GM21390 (cell line): ENCODE measurements around the gene PIK3C2G.

Experiments
- ATAC-seq: cut with Tn5 transposase; IDR thresholded peaks from one replicate; pipeline ENCODE4 v1.9.1; 2021; ENCODE audit not compliant: unreplicated experiment

PIK3C2G gene

GRCh38 chr12:18277196-18277595 lies 15.9 kb downstream of the PIK3C2G start:
- no peak for ATAC-seq

- ATAC-seq = no peak
These were observed 19.4 kb downstream of the PIK3C2G start for GRCh38 chr12:18280728-18281127.

DNA sequence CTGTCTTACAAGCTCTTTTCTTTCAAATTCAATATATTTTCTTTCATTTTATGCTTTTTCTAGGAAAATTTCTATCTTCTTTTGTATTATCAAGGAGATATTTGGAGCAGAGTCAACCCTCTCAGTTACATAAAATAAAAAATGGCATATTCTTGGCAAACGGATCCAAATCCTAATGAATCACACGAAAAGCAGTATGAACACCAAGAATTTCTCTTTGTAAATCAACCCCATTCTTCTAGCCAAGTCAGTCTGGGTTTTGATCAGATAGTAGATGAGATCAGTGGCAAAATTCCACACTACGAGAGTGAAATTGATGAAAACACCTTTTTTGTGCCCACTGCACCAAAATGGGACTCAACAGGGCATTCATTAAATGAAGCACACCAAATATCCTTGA lies 20.6 kb downstream of the PIK3C2G start:
- ATAC-seq = no peak

- ATAC-seq = no peak
These were observed 22.5 kb downstream of the PIK3C2G start for GRCh38 chr12:18283831-18284230.

DNA sequence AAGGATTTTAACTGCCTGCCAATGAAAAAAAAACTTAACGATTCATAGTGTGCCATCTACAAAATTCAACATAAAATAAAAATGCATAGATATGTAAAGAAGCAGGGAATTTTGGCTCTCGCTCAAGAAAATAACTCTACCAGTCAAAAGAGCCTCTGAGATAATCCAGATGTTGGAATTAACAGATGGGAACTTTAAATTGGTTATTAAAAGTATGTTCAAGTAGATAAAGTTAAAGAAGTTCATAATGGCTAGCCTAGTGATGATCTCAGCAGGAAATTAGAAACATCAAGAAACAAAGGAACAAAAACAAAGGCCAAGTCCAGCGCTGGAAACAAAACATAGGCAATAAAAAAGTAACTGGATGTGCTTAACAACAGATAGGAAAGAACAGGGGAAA lies 23.1 kb downstream of the PIK3C2G start:
- ATAC-seq = no peak

DNA sequence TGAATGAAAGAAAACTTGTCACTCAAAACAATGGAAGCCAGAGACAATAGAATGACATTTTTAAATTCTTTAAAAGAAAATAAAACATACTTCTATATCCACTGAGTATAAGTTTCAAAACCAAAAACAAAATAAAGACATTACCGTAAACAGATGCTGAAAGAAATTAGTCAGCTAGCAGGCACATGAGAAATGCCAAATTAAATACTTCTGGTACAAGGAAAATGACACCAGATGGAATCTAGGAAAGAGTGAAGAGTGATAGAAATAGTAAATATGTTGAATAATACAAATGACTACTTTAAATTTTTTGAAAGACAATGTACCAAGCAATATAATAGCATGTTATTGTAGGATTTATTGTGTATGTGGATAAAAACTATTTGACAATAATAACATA lies 23.8 kb downstream of the PIK3C2G start:
- no peak for ATAC-seq

GRCh38 chr12:18290386-18290785 lies 29.1 kb downstream of the PIK3C2G start:
- ATAC-seq = no peak

DNA sequence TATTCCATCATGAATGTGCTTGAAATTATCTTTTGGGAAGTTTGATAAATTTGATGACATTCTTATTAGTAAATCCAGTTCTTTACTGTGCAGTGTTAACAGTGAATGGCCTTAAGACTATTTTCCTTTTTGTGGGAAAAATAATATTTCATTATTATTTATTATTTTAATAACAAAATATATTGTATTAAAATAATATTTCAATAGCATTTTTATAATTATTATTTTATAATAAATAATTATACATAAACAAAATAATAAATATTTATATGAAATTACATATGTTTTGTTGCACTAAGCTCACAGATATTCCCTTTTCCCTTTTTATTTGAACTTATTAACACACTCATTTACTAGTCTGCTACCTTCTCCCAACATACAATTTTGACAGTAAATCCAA lies 33.6 kb downstream of the PIK3C2G start:
- no peak for ATAC-seq

- ATAC-seq = no peak
These were observed 35.0 kb downstream of the PIK3C2G start for GRCh38 chr12:18296201-18296908.

DNA sequence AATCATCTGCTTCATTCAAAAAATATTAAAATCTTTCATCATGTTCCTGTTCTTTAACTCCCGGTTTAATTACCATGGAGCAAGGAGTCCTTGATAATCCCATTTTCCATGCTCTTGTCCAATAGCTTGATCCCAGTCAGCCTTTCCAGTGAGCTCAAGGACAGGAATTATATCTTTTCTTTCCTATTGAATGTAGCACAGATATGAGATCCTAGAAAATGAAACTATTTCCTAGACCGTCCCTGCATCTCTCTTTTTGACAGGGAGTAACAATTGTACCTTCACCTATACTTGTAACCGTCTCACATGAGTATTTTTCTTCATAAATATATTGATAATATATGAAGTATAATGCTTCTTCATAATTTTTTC lies 35.6 kb downstream of the PIK3C2G start:
- no peak for ATAC-seq

DNA sequence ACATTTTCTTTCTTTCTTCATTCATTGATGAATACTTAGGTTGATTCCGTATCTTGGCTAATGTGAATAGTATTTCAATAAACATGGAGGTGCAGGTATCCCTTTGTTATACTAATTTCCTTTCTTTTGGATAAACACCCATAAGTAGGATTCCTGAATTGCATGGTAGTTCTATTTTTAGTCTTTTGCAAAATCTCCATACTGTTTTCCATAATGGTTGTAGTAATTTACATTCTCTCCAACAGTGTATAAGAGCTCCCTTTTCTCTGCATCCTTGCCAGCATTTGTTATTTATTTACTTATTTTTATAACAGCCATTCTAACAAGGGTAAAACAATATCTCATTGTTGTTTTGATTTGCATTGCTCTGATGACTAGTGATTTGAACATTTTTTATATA lies 36.6 kb downstream of the PIK3C2G start:
- no peak for ATAC-seq

DNA sequence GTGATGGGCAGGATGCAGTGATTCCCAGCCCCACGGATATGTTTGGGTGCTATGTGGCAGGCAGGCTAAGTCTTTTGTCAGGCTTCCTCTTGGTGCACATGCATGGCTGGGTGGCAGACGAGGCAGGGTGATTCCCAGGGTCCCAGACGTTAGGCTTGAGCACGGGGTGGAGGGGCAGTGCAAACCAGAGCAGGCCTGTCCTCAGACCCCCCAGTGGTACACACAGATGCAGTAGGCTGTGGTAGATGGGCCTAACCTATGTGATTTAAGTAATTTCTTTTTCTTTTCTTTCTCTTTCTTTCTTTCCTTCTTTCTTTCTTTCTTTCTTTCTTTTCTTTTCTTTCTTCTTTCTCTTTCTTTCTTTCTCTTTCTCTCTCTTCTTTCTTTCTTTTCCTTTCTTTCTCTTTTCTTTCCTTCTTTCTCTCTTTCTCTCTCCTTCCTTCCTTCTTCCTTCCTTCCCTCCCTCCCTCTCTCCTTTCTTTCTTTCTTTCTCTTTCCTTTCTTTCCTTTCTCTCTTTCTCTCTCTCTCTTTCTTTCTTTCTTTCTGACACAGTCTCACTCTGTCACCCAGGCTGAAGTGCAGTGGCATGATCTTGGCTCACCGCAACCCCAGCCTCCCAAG lies 41.6 kb downstream of the PIK3C2G start:
- no peak for ATAC-seq

- no peak for ATAC-seq
These were observed 43.3 kb downstream of the PIK3C2G start for GRCh38 chr12:18304609-18305008.

DNA sequence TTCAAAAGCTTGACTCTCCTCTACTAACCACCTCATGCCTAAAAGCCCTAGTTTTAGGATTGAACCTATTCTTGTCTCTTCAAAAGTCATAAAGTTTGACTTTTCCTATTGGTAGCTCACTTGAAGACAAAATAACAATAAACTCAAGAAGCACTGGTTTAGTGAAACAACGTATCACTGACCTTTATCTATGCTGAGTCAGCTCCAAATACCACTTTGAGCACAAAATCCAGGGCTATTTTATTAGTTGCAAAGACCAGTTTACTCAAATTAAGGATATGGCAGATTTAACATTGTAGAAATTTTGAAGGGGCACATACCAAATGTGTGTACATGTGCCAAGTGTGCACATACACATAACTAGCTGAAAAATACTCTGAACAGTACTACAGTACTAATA lies 45.0 kb downstream of the PIK3C2G start:
- no peak for ATAC-seq

GRCh38 chr12:18313306-18313705 lies 52.0 kb downstream of the PIK3C2G start:
- no peak for ATAC-seq

DNA sequence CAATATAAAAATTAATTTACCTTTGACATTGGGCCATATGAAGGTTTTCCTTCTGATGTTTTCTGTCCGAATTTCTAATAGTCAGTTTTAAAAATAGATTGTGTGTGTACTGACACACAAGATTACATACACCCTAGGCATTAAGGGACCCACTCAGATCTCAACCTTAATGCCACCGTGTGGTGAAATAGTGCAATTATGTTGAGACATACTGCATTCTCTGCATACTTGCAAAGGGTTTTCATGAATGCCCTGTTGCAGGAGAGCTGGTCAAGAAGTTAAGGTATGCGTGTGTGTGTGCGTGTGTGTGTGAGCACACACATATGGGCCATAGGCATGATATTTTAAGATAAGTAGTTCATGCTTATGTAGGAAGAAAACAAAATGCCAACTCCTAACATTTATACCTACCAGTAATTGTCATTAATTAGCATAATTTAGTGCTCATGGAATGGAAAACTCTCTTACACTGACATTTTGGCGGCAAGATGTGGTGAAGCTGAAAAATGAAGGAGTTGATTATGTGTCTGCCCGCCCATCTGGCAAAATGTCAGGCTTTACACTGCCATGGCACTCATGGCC lies 58.8 kb downstream of the PIK3C2G start:
- no peak for ATAC-seq

GRCh38 chr12:18320976-18321375 lies 59.7 kb downstream of the PIK3C2G start:
- ATAC-seq = no peak

- ATAC-seq = no peak
These were observed 61.8 kb downstream of the PIK3C2G start for GRCh38 chr12:18323159-18323558.

DNA sequence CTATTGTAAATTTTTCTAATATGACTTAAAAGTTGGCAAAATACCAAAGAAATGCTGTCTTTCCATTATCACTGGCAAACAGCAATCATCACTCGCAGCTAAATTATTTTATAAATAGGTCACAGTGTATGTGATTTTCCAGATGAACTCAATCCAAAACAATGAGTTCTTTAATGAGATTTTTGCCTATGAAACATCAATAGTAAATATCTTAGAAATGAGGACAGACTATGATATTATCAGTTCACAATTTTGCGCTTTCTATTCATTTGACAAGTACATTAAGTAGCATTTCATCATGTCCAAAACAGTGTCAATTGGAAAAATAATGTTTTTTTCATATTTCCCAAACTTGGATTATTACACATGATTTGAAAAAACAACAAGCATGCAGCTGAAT lies 65.7 kb downstream of the PIK3C2G start:
- no peak for ATAC-seq

DNA sequence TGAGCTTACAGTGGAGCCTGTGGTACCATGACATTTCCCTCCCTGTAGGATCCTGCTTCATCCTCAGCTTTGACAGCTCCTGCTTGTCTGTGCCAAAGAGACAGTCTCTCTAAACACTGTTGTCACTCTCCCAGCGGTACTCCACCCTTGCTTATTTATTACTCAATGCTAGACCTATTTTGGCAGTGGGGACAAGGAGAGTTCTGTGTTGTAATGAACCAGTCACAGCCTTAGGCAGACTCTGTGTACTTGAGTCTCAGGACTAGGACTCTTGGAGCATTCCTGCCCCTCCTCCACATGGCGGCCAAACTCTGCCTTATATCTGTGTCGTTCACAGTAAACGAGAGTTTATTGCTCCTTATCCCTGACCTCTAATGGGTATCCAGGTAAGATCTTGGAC lies 70.9 kb downstream of the PIK3C2G start:
- ATAC-seq = no peak

- ATAC-seq = no peak
These were observed 78.3 kb downstream of the PIK3C2G start for GRCh38 chr12:18339633-18340032.

- no peak for ATAC-seq
These were observed 78.9 kb downstream of the PIK3C2G start for GRCh38 chr12:18340186-18340585.

DNA sequence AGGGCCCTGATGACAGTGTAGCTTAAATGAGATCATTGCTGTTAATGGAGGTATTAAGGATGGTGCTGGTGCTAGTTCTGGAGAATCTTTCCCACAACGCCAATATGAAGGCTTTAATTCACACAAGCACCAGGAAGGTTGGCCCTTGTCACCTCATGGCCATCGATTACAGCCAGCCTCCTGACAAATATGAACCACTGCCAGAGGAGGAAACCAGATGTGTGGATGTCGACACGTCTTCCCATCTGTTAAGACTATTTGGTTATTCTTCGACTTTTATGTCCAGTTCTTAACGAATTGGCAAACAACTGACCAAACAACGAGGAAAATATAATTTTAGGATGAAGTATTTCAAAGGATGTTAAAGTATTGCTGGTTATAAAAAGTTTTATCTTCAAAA lies 79.5 kb downstream of the PIK3C2G start:
- no peak for ATAC-seq
